Measurements from ENCODE around the gene STX8.
"Not testable (repeated sequence)": the region's sequence is repeated elsewhere in the genome, so short reads cannot be mapped to it uniquely, and the experiment has no call there.

STX8 gene

DNA sequence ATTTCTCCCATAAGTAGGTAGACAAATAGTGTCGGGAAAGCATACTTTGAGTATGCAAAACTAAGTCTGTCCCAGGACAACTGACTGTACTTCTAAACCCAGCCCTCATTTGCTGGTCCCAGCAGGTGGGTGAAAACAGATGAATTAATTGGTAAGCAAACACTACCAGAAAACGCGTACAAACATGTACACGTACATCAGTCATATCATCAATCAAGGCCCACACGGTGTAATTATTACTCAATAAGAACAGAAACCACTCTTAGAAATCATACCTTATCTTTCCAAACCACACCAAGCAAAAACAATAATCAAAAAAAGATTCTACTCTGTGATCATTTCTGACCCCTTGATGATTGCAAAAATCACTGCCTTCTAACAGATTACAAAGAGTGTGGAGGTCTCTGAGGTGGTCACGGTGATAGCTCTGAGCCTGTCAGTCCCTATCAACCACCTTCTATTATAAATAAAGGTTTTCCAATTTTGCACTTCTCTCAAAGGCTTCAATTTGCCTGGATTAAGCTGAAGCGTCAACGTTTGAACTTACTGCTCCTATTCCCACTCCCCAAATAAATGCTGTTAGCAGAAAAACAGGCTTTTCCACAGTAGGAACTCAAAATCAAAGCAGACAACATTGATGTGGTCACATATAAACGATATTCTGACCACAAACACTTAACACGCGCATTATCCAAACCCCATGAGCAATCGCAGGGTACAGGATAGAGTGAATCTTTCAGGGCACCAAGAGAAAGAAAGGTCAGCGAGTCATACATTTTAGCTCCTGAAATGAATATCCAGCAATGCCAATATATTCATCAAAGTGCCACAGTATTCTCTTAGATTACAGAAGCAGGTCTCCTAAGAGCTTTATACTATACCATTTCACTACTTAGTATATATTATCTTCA, 211.9 kb downstream of the STX8 start:
- no peak overlapping the region for H3K4me3 ChIP-seq (ENCODE audit: low read depth, low read length)

DNA sequence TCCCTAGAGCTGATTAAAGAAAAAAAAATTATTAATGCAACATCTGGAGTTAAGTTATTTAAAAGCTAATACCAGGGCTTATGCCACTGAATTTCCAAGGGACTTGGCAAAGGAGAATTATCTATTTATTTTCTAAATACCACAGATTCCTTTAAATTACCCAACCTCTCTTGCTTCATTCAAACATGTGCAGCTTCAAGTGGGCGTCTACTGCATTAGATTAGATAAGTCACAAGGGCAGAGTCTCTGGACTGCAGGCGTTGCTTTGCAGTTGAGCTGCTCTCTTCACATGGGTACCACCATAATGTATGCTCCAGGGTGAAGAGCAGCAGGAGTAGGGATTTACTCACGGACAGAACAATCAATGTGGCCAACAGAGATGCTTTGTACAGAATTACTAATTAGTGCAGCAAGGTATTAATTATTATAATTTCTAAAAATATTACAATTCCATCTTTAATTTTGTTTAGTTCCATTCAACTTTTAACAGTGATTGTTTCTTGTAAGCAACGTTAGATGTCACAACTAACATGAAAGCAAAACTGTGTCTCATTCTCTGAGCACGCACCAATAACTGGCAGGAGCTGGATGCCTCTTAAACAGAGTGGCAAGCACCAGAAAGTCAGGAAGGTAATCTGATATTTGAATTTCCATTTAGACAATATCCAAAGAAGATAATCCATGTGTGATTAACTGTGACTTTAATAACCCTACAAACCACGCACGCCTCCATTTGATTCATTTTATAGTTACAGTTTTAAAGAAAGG, 214.2 kb downstream of the STX8 start:
- TF ChIP-seq, protein P1, sequence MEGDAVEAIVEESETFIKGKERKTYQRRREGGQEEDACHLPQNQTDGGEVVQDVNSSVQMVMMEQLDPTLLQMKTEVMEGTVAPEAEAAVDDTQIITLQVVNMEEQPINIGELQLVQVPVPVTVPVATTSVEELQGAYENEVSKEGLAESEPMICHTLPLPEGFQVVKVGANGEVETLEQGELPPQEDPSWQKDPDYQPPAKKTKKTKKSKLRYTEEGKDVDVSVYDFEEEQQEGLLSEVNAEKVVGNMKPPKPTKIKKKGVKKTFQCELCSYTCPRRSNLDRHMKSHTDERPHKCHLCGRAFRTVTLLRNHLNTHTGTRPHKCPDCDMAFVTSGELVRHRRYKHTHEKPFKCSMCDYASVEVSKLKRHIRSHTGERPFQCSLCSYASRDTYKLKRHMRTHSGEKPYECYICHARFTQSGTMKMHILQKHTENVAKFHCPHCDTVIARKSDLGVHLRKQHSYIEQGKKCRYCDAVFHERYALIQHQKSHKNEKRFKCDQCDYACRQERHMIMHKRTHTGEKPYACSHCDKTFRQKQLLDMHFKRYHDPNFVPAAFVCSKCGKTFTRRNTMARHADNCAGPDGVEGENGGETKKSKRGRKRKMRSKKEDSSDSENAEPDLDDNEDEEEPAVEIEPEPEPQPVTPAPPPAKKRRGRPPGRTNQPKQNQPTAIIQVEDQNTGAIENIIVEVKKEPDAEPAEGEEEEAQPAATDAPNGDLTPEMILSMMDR (IDR thresholded peaks at IDR 0.05; ENCODE audit: low read depth, low read length): no peak
- peak overlapping the region; percentile 34; the same call in 1 of the 2 replicates for H3K4me3 ChIP-seq (ENCODE audit: low read depth, low read length)

More for the DNA sequence above, 211.9 kb downstream of the STX8 start:
- TF ChIP-seq, protein P1 (IDR thresholded peaks at IDR 0.05; ENCODE audit: low read depth, low read length): no peak

- TF ChIP-seq, protein P1 (IDR thresholded peaks at IDR 0.05; ENCODE audit: low read depth, low read length): no peak
- peak overlapping the region; percentile 34 for H3K4me3 ChIP-seq (ENCODE audit: low read depth, low read length)
Measured at GRCh38 chr17:9360677-9361081, 214.9 kb downstream of the STX8 start.

- H3K4me3 ChIP-seq (ENCODE audit: low read depth, low read length): no peak overlapping the region
- TF ChIP-seq, protein P1 (IDR thresholded peaks at IDR 0.05; ENCODE audit: low read depth, low read length): no peak
Measured at GRCh38 chr17:9356488-9356911, 219.1 kb downstream of the STX8 start.

DNA sequence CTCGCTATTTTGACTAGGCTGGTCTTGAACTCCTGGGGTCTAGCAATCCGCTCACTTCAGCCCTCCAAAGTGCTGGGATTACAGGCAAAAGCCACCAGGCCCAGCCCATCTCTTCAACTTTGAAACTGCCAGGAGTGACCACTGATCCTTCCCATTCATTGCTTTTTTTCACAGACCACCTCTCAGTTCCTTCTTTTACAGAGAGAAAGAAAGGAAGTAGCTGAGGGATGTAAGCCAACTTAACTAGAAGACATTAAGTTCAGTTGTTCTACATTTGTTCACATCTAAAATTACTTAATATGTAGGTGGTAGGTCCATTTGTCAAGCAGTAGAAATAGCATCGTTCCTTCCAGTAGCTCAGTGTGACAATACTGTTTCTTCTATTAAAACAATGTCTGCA, 219.8 kb downstream of the STX8 start:
- TF ChIP-seq, protein P1 (IDR thresholded peaks at IDR 0.05; ENCODE audit: low read depth, low read length): no peak
- H3K4me3 ChIP-seq (ENCODE audit: low read depth, low read length): no peak overlapping the region

DNA sequence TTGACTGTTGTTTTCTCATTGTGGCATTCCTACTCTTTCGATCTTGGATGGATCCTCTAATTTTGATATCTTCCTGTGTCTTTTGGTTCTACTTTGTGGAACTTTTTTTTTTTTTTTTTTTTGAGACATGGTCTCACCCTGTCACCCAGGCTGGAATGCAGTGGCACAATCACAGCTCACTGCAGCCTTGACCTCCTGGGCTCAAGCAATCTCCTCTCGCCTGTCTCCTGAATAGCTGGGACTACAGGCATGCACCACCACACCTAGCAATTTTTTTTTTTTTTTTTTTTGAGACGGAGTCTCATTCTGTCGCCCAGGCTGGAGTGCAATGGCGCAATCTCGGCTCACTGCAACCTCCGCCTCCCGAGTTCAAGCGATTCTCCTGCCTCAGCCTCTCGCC, 220.4 kb downstream of the STX8 start:
- H3K4me3 ChIP-seq (ENCODE audit: low read depth, low read length): not testable (repeated sequence)

DNA sequence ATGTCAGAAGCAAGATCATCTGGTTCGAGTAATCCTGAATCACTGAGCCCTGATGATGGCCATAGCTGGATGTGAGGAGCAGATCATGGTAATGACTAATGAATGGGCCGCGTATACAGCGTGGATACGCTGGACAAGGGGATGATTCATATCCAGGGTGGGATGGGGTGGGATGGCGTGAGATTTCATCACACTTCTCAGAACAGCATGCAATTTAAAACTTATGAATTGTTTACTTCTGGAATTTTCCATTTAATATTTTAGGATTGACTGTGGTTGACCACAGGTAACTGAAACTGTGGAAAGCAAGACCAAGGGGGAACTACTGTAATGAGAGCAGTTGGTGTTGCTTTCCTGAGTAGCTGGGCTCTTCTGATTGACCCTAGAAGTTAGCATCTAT, 225.5 kb downstream of the STX8 start:
- no peak overlapping the region for H3K4me3 ChIP-seq (ENCODE audit: low read depth, low read length)
- TF ChIP-seq, protein P1 (IDR thresholded peaks at IDR 0.05; ENCODE audit: low read depth, low read length): no peak
